ENCODE data around the gene PTPN1. TPM values are rescaled to one million over a fixed set of nuclear protein-coding genes. Genes with fewer than 3 reads are reported as not detected.

The PTPN1 gene
- total and polyA plus RNA-seq, 2 of the 13 experiments (the other 11 are each of a cell fraction or from before 2014, with no cell fraction given): 17.7 to 37.2 TPM

- TF ChIP-seq ZNF615 (CRISPR knock-in tag; IDR thresholded peaks at IDR 0.05; ENCODE audit: borderline replicate concordance) (no peak), ZNF614 (CRISPR knock-in tag; IDR thresholded peaks at IDR 0.05; ENCODE audit: borderline replicate concordance) (peak; percentile 30; the same call in 1 of the 2 replicates), ZNF333 (CRISPR knock-in tag; IDR thresholded peaks at IDR 0.05; ENCODE audit: borderline replicate concordance) (no peak), JUND (CRISPR knock-in tag; IDR thresholded peaks at IDR 0.05) (no peak), MED1 (CRISPR knock-in tag; IDR thresholded peaks at IDR 0.05) (no peak; the same call in 1 of the 2 replicates), NRL (CRISPR knock-in tag; IDR thresholded peaks at IDR 0.05; ENCODE audit: borderline replicate concordance) (peak; percentile 76; the same call in 1 of the 2 replicates), ZNF672 (CRISPR knock-in tag; IDR thresholded peaks at IDR 0.05) (no peak), RXRA (CRISPR knock-in tag; IDR thresholded peaks at IDR 0.05) (peak; percentile 35; the same call in 1 of the 2 replicates), GFI1 (CRISPR knock-in tag; IDR thresholded peaks at IDR 0.05; ENCODE audit: borderline replicate concordance) (no peak), TGIF2 (CRISPR knock-in tag; IDR thresholded peaks at IDR 0.05) (no peak), HNRNPLL (IDR thresholded peaks at IDR 0.05; ENCODE audit: low read depth, low read length, poor library complexity, severe bottlenecking) (peak; percentile 5), FOXA1 (IDR thresholded peaks at IDR 0.05) (no peak), FOXA1 (CRISPR knock-in tag; IDR thresholded peaks at IDR 0.05) (no peak), ZNF367 (CRISPR knock-in tag; IDR thresholded peaks at IDR 0.05; ENCODE audit: borderline replicate concordance) (no peak), ZNF883 (CRISPR knock-in tag; IDR thresholded peaks at IDR 0.05; ENCODE audit: not compliant biosample characterization) (peak; percentile 46), ZNF33B (CRISPR knock-in tag; IDR thresholded peaks at IDR 0.05) (no peak), ZNF782 (CRISPR knock-in tag; IDR thresholded peaks at IDR 0.05; ENCODE audit: borderline replicate concordance) (no peak), NR2F6 (IDR thresholded peaks at IDR 0.05) (no peak), NR2F6 (CRISPR knock-in tag; IDR thresholded peaks at IDR 0.05) (no peak), ARNTL (CRISPR knock-in tag; IDR thresholded peaks at IDR 0.05) (no peak), HMG20A (CRISPR knock-in tag; IDR thresholded peaks at IDR 0.05; ENCODE audit: borderline replicate concordance) (no peak), ZNF737 (CRISPR knock-in tag; IDR thresholded peaks at IDR 0.05; ENCODE audit: borderline replicate concordance) (no peak), TBX2 (CRISPR knock-in tag; IDR thresholded peaks at IDR 0.05; ENCODE audit: borderline replicate concordance) (peak; percentile 14; the same call in 1 of the 2 replicates), ZNF331 (CRISPR knock-in tag; IDR thresholded peaks at IDR 0.05) (peak; percentile 64; the same call in 1 of the 2 replicates), CBX1 (IDR thresholded peaks at IDR 0.05; ENCODE audit: low read depth) (peak; percentile 57), JUN (CRISPR knock-in tag; IDR thresholded peaks at IDR 0.05) (no peak), U2AF2 (IDR thresholded peaks at IDR 0.05; ENCODE audit: low read depth, low read length) (no peak), ZFP37 (CRISPR knock-in tag; IDR thresholded peaks at IDR 0.05; ENCODE audit: borderline replicate concordance) (no peak), ZNF12 (CRISPR knock-in tag; IDR thresholded peaks at IDR 0.05) (no peak)
- TF ChIP-seq, protein P1, sequence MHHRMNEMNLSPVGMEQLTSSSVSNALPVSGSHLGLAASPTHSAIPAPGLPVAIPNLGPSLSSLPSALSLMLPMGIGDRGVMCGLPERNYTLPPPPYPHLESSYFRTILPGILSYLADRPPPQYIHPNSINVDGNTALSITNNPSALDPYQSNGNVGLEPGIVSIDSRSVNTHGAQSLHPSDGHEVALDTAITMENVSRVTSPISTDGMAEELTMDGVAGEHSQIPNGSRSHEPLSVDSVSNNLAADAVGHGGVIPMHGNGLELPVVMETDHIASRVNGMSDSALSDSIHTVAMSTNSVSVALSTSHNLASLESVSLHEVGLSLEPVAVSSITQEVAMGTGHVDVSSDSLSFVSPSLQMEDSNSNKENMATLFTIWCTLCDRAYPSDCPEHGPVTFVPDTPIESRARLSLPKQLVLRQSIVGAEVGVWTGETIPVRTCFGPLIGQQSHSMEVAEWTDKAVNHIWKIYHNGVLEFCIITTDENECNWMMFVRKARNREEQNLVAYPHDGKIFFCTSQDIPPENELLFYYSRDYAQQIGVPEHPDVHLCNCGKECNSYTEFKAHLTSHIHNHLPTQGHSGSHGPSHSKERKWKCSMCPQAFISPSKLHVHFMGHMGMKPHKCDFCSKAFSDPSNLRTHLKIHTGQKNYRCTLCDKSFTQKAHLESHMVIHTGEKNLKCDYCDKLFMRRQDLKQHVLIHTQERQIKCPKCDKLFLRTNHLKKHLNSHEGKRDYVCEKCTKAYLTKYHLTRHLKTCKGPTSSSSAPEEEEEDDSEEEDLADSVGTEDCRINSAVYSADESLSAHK (CRISPR knock-in tag; IDR thresholded peaks at IDR 0.05; ENCODE audit: borderline replicate concordance): no peak
- TF ChIP-seq, protein P2, sequence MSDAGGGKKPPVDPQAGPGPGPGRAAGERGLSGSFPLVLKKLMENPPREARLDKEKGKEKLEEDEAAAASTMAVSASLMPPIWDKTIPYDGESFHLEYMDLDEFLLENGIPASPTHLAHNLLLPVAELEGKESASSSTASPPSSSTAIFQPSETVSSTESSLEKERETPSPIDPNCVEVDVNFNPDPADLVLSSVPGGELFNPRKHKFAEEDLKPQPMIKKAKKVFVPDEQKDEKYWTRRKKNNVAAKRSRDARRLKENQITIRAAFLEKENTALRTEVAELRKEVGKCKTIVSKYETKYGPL (CRISPR knock-in tag; IDR thresholded peaks at IDR 0.05): no peak
Observed at GRCh38 chr20:50588034-50588736, 78.0 kb downstream of the PTPN1 start (continued).
